Osteocyte (in vitro differentiated cells): ENCODE results near the gene LVRN. TPM values are rescaled to one million over a fixed set of nuclear protein-coding genes. Genes with fewer than 3 reads are reported as not detected.
"Not testable (repeated sequence)": the region's sequence is repeated elsewhere in the genome, so short reads cannot be mapped to it uniquely, and the experiment has no call there.

Experiments used
- DNase-seq: peaks from one replicate; pipeline ENCODE4 v3.0.0; 2021; ENCODE audit warnings: mixed read lengths; ENCODE audit not compliant: unreplicated experiment; ENCODE audit errors: extremely low spot score
- H3K27ac Mint-ChIP-seq: one replicate; pipeline ENCODE4 v1.8.0; 2021; ENCODE audit warnings: mild to moderate bottlenecking, mixed read lengths; ENCODE audit not compliant: unreplicated experiment
- H3K27me3 Mint-ChIP-seq: one replicate; pipeline ENCODE4 v1.8.0; 2021; ENCODE audit warnings: mixed read lengths; ENCODE audit not compliant: unreplicated experiment
- H3K36me3 Mint-ChIP-seq: one replicate; pipeline ENCODE4 v1.8.0; 2021; ENCODE audit warnings: mixed read lengths; ENCODE audit not compliant: unreplicated experiment
- H3K4me1 Mint-ChIP-seq: one replicate; pipeline ENCODE4 v1.8.0; 2021; ENCODE audit warnings: mixed read lengths; ENCODE audit not compliant: unreplicated experiment
- H3K4me3 Mint-ChIP-seq: one replicate; pipeline ENCODE4 v1.8.0; 2021; ENCODE audit warnings: mild to moderate bottlenecking, moderate library complexity, mixed read lengths; ENCODE audit not compliant: unreplicated experiment
- H3K9me3 Mint-ChIP-seq: one replicate; pipeline ENCODE4 v1.8.0; 2021; ENCODE audit warnings: mixed read lengths; ENCODE audit not compliant: unreplicated experiment
- CTCF ChIP-seq: fragments of 200-600 bp; sonication (generic); IDR thresholded peaks from 2 replicates; pipeline ENCODE4 v1.5.0; 2021; ENCODE audit warnings: antibody characterized with exemption, mild to moderate bottlenecking, moderate library complexity
- long read RNA-seq: library from polyadenylated mRNA; unstranded; transcript quantifications from one replicate; pipeline ENCODE4 v2.0.0, GENCODE V29; 2021
- total RNA-seq: library from RNA; stranded (reverse); gene quantifications from 2 replicates; pipeline ENCODE4 v1.2.1, GENCODE V29; 2021

Gene LVRN
- total RNA-seq = 0.40 and 0.68 TPM in 2 replicates
- long read RNA-seq = 0 reads

GRCh38 chr5:115962239-115962564, at the start of gene LVRN:
Gene LVRN, plus strand, starts transcription at chr5:115962475. Its CDS starts 143 bp downstream, at chr5:115962618.
- DNase-seq = no peak
- Mint-ChIP-seq H3K27me3 (peaks cover 4% of the 10 kb centered on the region), H3K27ac (no peak within 1 kb of the TSS), H3K4me3 (no peak within 1 kb of the TSS), H3K9me3 (no peaks in the 10 kb centered on the region), H3K36me3 (no peaks in the 10 kb centered on the region), H3K4me1 (no peaks in the 10 kb centered on the region)
- TF ChIP-seq CTCF = no peak

GRCh38 chr5:115913623-115914400, 48.5 kb upstream of the LVRN start:
- H3K36me3 Mint-ChIP-seq, DNase-seq, H3K27ac Mint-ChIP-seq, H3K4me3 Mint-ChIP-seq, H3K4me1 Mint-ChIP-seq, H3K9me3 Mint-ChIP-seq, H3K27me3 Mint-ChIP-seq: not testable (repeated sequence)

GRCh38 chr5:115920171-115920725, 42.0 kb upstream of the LVRN start:
- H3K4me3 Mint-ChIP-seq = no peak overlapping the region
- TF ChIP-seq CTCF = no peak
- H3K4me1 Mint-ChIP-seq = peaks cover 2% of the 10 kb centered on the region
- no peaks in the 10 kb centered on the region for H3K27me3 Mint-ChIP-seq
- peaks cover 6% of the 10 kb centered on the region for H3K36me3 Mint-ChIP-seq
- no peak for DNase-seq
- no peaks in the 10 kb centered on the region for H3K9me3 Mint-ChIP-seq
- no peak overlapping the region for H3K27ac Mint-ChIP-seq

GRCh38 chr5:115928578-115929407, 33.5 kb upstream of the LVRN start:
- not testable (repeated sequence) for H3K4me3 Mint-ChIP-seq, H3K4me1 Mint-ChIP-seq, H3K27ac Mint-ChIP-seq, H3K36me3 Mint-ChIP-seq, H3K9me3 Mint-ChIP-seq, H3K27me3 Mint-ChIP-seq, DNase-seq

GRCh38 chr5:115930171-115930570, 32.1 kb upstream of the LVRN start:
- not testable (repeated sequence) for H3K27me3 Mint-ChIP-seq, H3K4me3 Mint-ChIP-seq, DNase-seq, H3K27ac Mint-ChIP-seq, H3K4me1 Mint-ChIP-seq, H3K9me3 Mint-ChIP-seq, H3K36me3 Mint-ChIP-seq

GRCh38 chr5:115930630-115931337, 31.5 kb upstream of the LVRN start:
- TF ChIP-seq CTCF = no peak
- Mint-ChIP-seq H3K27ac (no peak overlapping the region), H3K4me3 (no peak overlapping the region), H3K4me1 (no peaks in the 10 kb centered on the region), H3K36me3 (no peaks in the 10 kb centered on the region), H3K9me3 (no peaks in the 10 kb centered on the region), H3K27me3 (no peaks in the 10 kb centered on the region)
- no peak for DNase-seq
